ENCODE data around the gene ADAP1. TPM values are rescaled to one million over a fixed set of nuclear protein-coding genes. Genes with fewer than 3 reads are reported as not detected.

ADAP1 gene
- total RNA-seq, 2 experiments from 2014 or later, result 2.4 to 7.0 TPM

- ChIA-PET CTCF (ENCODE audit: unreplicated experiment) (interaction anchor here (0.6 kb wide), 1 partner anchor 121 kb away, joined by 5 read pairs; no protein-coding TSS in a partner anchor), POLR2A (no interaction called here)
- Histone ChIP-seq H2AFZ (ENCODE audit: low read length) (no peak overlapping the region), H4K20me1 (ENCODE audit: insufficient read depth, low read length) (no peaks in the 10 kb centered on the region), H3K9me3 (ENCODE audit: low read length) (no peaks in the 10 kb centered on the region), H3K36me3 (ENCODE audit: insufficient read depth, low read length) (peaks cover 56% of the 10 kb centered on the region), H3K4me2 (ENCODE audit: low read length) (no peak overlapping the region), H3K4me3 (ENCODE audit: low read depth, low read length, poor library complexity, severe bottlenecking) (no peak overlapping the region), H3K4me1 (ENCODE audit: insufficient read depth, low read length, poor library complexity, severe bottlenecking) (peaks cover 31% of the 10 kb centered on the region), H3K27ac (ENCODE audit: low read depth, low read length, poor library complexity, severe bottlenecking) (no peak overlapping the region), H3K9me2 (ENCODE audit: insufficient read depth, low read length) (no peaks in the 10 kb centered on the region), H3K79me2 (ENCODE audit: insufficient read depth, low read depth, low read length) (peaks cover 2% of the 10 kb centered on the region; the same call in 1 of the 2 replicates)
- BruUV-seq (replicated peaks), result no TSS peak
- intact Hi-C loops (cut with micrococcal nuclease; ENCODE audit: unreplicated experiment), result no loop called here
- TF ChIP-seq CTCF (conservative IDR thresholded peaks at IDR 0.05; ENCODE audit: low read length), result no peak
- no peak for DNase-seq (ENCODE audit: low spot score)
These were observed 82.5 kb downstream of the ADAP1 start for GRCh38 chr7:871900-872537.

- H3K4me2 ChIP-seq (ENCODE audit: low read length), result no peak overlapping the region
- BruUV-seq (replicated peaks), result no TSS peak
- intact Hi-C loops (cut with micrococcal nuclease; ENCODE audit: unreplicated experiment), result no loop called here
- no peaks in the 10 kb centered on the region for H3K79me2 ChIP-seq (ENCODE audit: insufficient read depth, low read depth, low read length)
- ChIA-PET CTCF (ENCODE audit: unreplicated experiment) (no interaction called here), POLR2A (interaction anchor here (0.7 kb wide), 1 partner anchor 607 kb away, joined by 6 read pairs; no protein-coding TSS in a partner anchor)
- H3K4me3 ChIP-seq (ENCODE audit: low read depth, low read length, poor library complexity, severe bottlenecking), result no peak overlapping the region
- H3K4me1 ChIP-seq (ENCODE audit: insufficient read depth, low read length, poor library complexity, severe bottlenecking), result peaks cover 14% of the 10 kb centered on the region
- no peak for DNase-seq (ENCODE audit: low spot score)
- no peak overlapping the region for H3K27ac ChIP-seq (ENCODE audit: low read depth, low read length, poor library complexity, severe bottlenecking)
- H4K20me1 ChIP-seq (ENCODE audit: insufficient read depth, low read length), result no peaks in the 10 kb centered on the region
- H3K36me3 ChIP-seq (ENCODE audit: insufficient read depth, low read length), result peaks cover 70% of the 10 kb centered on the region
- no peaks in the 10 kb centered on the region for H3K9me2 ChIP-seq (ENCODE audit: insufficient read depth, low read length)
- no peak overlapping the region for H2AFZ ChIP-seq (ENCODE audit: low read length)
- TF ChIP-seq CTCF (conservative IDR thresholded peaks at IDR 0.05; ENCODE audit: low read length), result no peak
- H3K9me3 ChIP-seq (ENCODE audit: low read length), result no peaks in the 10 kb centered on the region
These were observed 85.1 kb downstream of the ADAP1 start for GRCh38 chr7:869348-869747.

- Histone ChIP-seq H3K4me3 (ENCODE audit: low read depth, low read length, poor library complexity, severe bottlenecking) (no peak overlapping the region), H3K79me2 (ENCODE audit: insufficient read depth, low read depth, low read length) (no peaks in the 10 kb centered on the region), H3K9me3 (ENCODE audit: low read length) (no peaks in the 10 kb centered on the region), H3K27ac (ENCODE audit: low read depth, low read length, poor library complexity, severe bottlenecking) (no peak overlapping the region), H3K4me2 (ENCODE audit: low read length) (no peak overlapping the region), H3K36me3 (ENCODE audit: insufficient read depth, low read length) (peaks cover 65% of the 10 kb centered on the region), H3K4me1 (ENCODE audit: insufficient read depth, low read length, poor library complexity, severe bottlenecking) (peaks cover 2% of the 10 kb centered on the region), H2AFZ (ENCODE audit: low read length) (no peak overlapping the region), H4K20me1 (ENCODE audit: insufficient read depth, low read length) (no peaks in the 10 kb centered on the region), H3K9me2 (ENCODE audit: insufficient read depth, low read length) (no peaks in the 10 kb centered on the region)
- no TSS peak for BruUV-seq (replicated peaks)
- intact Hi-C loops (cut with micrococcal nuclease; ENCODE audit: unreplicated experiment), result no loop called here
- DNase-seq (ENCODE audit: low spot score), result no peak
- TF ChIP-seq EZH2phosphoT487 (IDR thresholded peaks at IDR 0.05; ENCODE audit: borderline replicate concordance, low read depth, low read length) (no peak), CTCF (conservative IDR thresholded peaks at IDR 0.05; ENCODE audit: low read length) (no peak)
- ChIA-PET POLR2A (no interaction called here), CTCF (ENCODE audit: unreplicated experiment) (no interaction called here)
These were observed 86.3 kb downstream of the ADAP1 start for GRCh38 chr7:868189-868486.

Data from OCI-LY7 (cell line).